HepG2 (cell line): ENCODE data around the gene B4GALT5. TPM values are rescaled to one million over a fixed set of nuclear protein-coding genes. Genes with fewer than 3 reads are reported as not detected.

Experiments
- ATF7 ChIP-seq, 2 experiments: fragments of 450-650 bp in 1 of 2; sonication (generic) in 1 of 2; formaldehyde crosslinking in 1 of 2; IDR thresholded peaks; 2 replicates each; pipeline versions ENCODE4 v1.4.0 to v1.6.1; 2016 to 2020; ENCODE audit warnings: antibody characterized with exemption in 1 of 2, mild to moderate bottlenecking in 1 of 2, missing genetic modification reagents in 1 of 2
- MIER2 ChIP-seq: IDR thresholded peaks from 2 replicates; pipeline ENCODE4 v1.6.1; 2016; ENCODE audit warnings: missing biosample characterization, missing genetic modification reagents
- NFE2L2 ChIP-seq: fragments of 150-350 bp; IDR thresholded peaks from 2 replicates; pipeline ENCODE4 v1.6.1; 2014; ENCODE audit warnings: low read length
- POLR2G ChIP-seq: fragments of 200-400 bp; formaldehyde crosslinking; IDR thresholded peaks from 2 replicates; pipeline ENCODE4 v1.6.1; 2018; ENCODE audit warnings: mild to moderate bottlenecking, low read depth, low read length, moderate library complexity
- RBAK ChIP-seq: sonication (generic); formaldehyde crosslinking; IDR thresholded peaks from 2 replicates; pipeline ENCODE4 v1.5.1; 2020; ENCODE audit warnings: mild to moderate bottlenecking, missing genetic modification reagents
- RBM39 ChIP-seq: fragments of 200-400 bp; formaldehyde crosslinking; IDR thresholded peaks from one replicate; pipeline ENCODE4 v1.6.1; 2018; ENCODE audit warnings: antibody characterized with exemption, mild to moderate bottlenecking, low read depth, low read length; ENCODE audit not compliant: poor library complexity, severe bottlenecking
- SAFB2 ChIP-seq: sonication (generic); formaldehyde crosslinking; IDR thresholded peaks from 2 replicates; pipeline ENCODE4 v1.5.1; 2020; ENCODE audit warnings: missing genetic modification reagents, low read depth, mild to moderate bottlenecking, borderline replicate concordance
- SIN3B ChIP-seq: fragments of 150-350 bp; IDR thresholded peaks from 2 replicates; pipeline ENCODE4 v1.6.1; 2014; ENCODE audit warnings: low read length
- SP2 ChIP-seq: sonication (generic); formaldehyde crosslinking; IDR thresholded peaks from 2 replicates; pipeline ENCODE4 v1.5.1; 2020; ENCODE audit warnings: mild to moderate bottlenecking, missing genetic modification reagents
- TEAD3 ChIP-seq: optimal IDR thresholded peaks from 2 replicates; pipeline ENCODE3; 2016; ENCODE audit warnings: borderline replicate concordance
- TRIM24 ChIP-seq: sonication (generic); formaldehyde crosslinking; IDR thresholded peaks from 2 replicates; pipeline ENCODE4 v1.8.0; 2022; ENCODE audit warnings: mild to moderate bottlenecking, missing genetic modification reagents
- ZNF260 ChIP-seq: sonication (generic); formaldehyde crosslinking; IDR thresholded peaks from 2 replicates; pipeline ENCODE4 v1.4.0; 2020; ENCODE audit warnings: missing genetic modification reagents, low read depth, mild to moderate bottlenecking, borderline replicate concordance
- ZNF883 ChIP-seq: sonication (generic); formaldehyde crosslinking; IDR thresholded peaks from 2 replicates; pipeline ENCODE4 v1.5.1; 2020; ENCODE audit warnings: mild to moderate bottlenecking, missing genetic modification reagents; ENCODE audit errors: not compliant biosample characterization
- polyA plus RNA-seq, 8 experiments: library from polyadenylated mRNA; depleted of rRNA in 3 of 8; stranded (reverse) in 7 of 8; unstranded in 1 of 8; fragments of >200 nt; fragmentation: Illumina TruSeq in 4 of 8; extraction: Trizol in 4 of 8; gene quantifications; 2 replicates each; pipeline versions ENCODE4 v1.2.1 to v1.2.3, GENCODE V29; 2011 to 2016; ENCODE audit warnings: low read depth in 4 of 8, missing spikeins in 1 of 8, mixed read lengths in 1 of 8; ENCODE audit not compliant: insufficient read depth in 1 of 8
- total RNA-seq, 5 experiments: library from RNA; depleted of rRNA; stranded (reverse); fragments of >200 nt; fragmentation: Illumina TruSeq; extraction: Trizol; gene quantifications; 2 replicates each; pipeline ENCODE4 v1.2.3, GENCODE V29; 2016; ENCODE audit warnings: low read depth in 1 of 5
- TF ChIP-seq, protein P1 (sequence below): sonication (generic); formaldehyde crosslinking; IDR thresholded peaks from 2 replicates; pipeline ENCODE4 v1.8.0; 2022; ENCODE audit warnings: mild to moderate bottlenecking, missing genetic modification reagents; ENCODE audit not compliant: insufficient replicate concordance
- TF ChIP-seq, protein P2 (sequence below): IDR thresholded peaks from 2 replicates; pipeline ENCODE4 v1.6.1; 2018; ENCODE audit warnings: missing genetic modification reagents
- TF ChIP-seq, protein P3 (sequence below): sonication (generic); formaldehyde crosslinking; IDR thresholded peaks from 2 replicates; pipeline ENCODE4 v1.5.0; 2020; ENCODE audit warnings: mild to moderate bottlenecking, low read depth, missing genetic modification reagents, borderline replicate concordance
- TF ChIP-seq, protein P4 (sequence below): sonication (generic); formaldehyde crosslinking; IDR thresholded peaks from 2 replicates; pipeline ENCODE4 v1.4.0; 2020; ENCODE audit warnings: mild to moderate bottlenecking, missing genetic modification reagents
- TF ChIP-seq, protein P5 (sequence below): sonication (generic); formaldehyde crosslinking; IDR thresholded peaks from 2 replicates; pipeline ENCODE4 v1.8.0; 2022; ENCODE audit warnings: mild to moderate bottlenecking, missing genetic modification reagents
- TF ChIP-seq, protein P6 (sequence below): sonication (generic); formaldehyde crosslinking; IDR thresholded peaks from 2 replicates; pipeline ENCODE4 v1.4.0; 2020; ENCODE audit warnings: missing genetic modification reagents

The B4GALT5 gene
- total and polyA plus RNA-seq, 2 of the 13 experiments (the other 11 are each of a cell fraction or from before 2014, with no cell fraction given), result 27.3 to 30.9 TPM

DNA sequence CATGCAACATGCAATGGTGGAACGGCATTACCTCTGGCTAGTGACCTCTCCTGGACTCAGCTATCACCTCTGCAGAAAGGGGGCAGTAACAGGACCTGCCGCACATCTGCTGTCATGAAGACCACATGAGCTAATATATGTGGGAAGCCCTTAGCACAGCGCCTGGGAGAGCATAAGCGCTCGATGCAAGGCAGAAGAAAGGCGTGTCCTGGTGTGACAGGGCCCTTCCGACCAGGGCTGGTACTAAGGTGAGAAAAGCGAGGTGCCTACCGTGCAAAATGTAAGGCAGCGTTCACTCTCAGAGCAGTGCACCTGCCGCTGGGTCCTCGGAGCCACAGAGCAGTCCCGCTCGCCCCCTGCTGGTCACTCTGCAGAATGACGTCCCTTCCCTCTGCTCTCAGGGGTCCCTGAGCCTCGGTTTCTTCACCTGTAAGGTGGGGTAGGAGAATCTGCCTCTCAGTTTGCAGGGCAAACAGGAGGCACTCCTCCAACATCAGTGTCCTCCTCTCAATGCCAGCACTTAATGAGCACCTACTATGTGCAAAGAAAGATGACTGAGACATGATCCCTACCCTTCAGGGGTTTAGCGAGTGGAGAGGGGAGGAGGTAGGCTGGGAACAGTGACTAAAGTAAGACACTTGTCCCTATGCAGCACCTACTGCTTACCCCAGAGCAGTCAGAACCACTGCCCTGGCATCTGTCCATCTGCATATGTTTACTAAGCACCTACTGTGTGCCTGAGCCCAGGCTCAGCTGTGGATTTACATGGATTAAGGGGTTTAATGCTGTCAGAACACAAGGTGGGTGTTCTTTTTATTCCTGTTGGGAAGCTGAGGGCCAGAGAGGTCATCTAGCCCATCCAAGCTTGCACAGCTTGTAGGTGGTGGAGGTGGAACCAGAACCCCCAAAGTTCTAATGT is 104.7 kb downstream of the B4GALT5 start (continued):
- TF ChIP-seq, protein P1, sequence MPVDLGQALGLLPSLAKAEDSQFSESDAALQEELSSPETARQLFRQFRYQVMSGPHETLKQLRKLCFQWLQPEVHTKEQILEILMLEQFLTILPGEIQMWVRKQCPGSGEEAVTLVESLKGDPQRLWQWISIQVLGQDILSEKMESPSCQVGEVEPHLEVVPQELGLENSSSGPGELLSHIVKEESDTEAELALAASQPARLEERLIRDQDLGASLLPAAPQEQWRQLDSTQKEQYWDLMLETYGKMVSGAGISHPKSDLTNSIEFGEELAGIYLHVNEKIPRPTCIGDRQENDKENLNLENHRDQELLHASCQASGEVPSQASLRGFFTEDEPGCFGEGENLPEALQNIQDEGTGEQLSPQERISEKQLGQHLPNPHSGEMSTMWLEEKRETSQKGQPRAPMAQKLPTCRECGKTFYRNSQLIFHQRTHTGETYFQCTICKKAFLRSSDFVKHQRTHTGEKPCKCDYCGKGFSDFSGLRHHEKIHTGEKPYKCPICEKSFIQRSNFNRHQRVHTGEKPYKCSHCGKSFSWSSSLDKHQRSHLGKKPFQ (CRISPR knock-in tag), result peak; percentile 51
- TF ChIP-seq ZNF883 (peak; percentile 72), TEAD3 (CRISPR knock-in tag) (no peak), SAFB2 (CRISPR knock-in tag) (no peak), RBM39 (no peak), ZNF260 (CRISPR knock-in tag) (no peak), NFE2L2 (no peak; the same call in 1 of the 2 replicates), SP2 (CRISPR knock-in tag) (no peak), SIN3B (no peak), RBAK (CRISPR knock-in tag) (no peak), POLR2G (no peak), MIER2 (CRISPR knock-in tag) (peak; percentile 73), ATF7 (IDR thresholded peaks at IDR 0.05) (no peak), ATF7 (CRISPR knock-in tag; IDR thresholded peaks at IDR 0.05) (0 out of 2 replicates have a peak, but pooled peaks have one; percentile 36), TRIM24 (CRISPR knock-in tag) (no peak)
- TF ChIP-seq, protein P2, sequence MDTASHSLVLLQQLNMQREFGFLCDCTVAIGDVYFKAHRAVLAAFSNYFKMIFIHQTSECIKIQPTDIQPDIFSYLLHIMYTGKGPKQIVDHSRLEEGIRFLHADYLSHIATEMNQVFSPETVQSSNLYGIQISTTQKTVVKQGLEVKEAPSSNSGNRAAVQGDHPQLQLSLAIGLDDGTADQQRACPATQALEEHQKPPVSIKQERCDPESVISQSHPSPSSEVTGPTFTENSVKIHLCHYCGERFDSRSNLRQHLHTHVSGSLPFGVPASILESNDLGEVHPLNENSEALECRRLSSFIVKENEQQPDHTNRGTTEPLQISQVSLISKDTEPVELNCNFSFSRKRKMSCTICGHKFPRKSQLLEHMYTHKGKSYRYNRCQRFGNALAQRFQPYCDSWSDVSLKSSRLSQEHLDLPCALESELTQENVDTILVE, result peak; percentile 75; the same call in 1 of the 2 replicates
- TF ChIP-seq, protein P3, sequence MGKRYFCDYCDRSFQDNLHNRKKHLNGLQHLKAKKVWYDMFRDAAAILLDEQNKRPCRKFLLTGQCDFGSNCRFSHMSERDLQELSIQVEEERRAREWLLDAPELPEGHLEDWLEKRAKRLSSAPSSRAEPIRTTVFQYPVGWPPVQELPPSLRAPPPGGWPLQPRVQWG (CRISPR knock-in tag), result no peak
- TF ChIP-seq, protein P4, sequence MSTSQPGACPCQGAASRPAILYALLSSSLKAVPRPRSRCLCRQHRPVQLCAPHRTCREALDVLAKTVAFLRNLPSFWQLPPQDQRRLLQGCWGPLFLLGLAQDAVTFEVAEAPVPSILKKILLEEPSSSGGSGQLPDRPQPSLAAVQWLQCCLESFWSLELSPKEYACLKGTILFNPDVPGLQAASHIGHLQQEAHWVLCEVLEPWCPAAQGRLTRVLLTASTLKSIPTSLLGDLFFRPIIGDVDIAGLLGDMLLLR (CRISPR knock-in tag), result no peak; the same call in 1 of the 2 replicates
- TF ChIP-seq, protein P5, sequence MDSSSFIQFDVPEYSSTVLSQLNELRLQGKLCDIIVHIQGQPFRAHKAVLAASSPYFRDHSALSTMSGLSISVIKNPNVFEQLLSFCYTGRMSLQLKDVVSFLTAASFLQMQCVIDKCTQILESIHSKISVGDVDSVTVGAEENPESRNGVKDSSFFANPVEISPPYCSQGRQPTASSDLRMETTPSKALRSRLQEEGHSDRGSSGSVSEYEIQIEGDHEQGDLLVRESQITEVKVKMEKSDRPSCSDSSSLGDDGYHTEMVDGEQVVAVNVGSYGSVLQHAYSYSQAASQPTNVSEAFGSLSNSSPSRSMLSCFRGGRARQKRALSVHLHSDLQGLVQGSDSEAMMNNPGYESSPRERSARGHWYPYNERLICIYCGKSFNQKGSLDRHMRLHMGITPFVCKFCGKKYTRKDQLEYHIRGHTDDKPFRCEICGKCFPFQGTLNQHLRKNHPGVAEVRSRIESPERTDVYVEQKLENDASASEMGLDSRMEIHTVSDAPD (CRISPR knock-in tag), result no peak; the same call in 1 of the 2 replicates
- TF ChIP-seq, protein P6, sequence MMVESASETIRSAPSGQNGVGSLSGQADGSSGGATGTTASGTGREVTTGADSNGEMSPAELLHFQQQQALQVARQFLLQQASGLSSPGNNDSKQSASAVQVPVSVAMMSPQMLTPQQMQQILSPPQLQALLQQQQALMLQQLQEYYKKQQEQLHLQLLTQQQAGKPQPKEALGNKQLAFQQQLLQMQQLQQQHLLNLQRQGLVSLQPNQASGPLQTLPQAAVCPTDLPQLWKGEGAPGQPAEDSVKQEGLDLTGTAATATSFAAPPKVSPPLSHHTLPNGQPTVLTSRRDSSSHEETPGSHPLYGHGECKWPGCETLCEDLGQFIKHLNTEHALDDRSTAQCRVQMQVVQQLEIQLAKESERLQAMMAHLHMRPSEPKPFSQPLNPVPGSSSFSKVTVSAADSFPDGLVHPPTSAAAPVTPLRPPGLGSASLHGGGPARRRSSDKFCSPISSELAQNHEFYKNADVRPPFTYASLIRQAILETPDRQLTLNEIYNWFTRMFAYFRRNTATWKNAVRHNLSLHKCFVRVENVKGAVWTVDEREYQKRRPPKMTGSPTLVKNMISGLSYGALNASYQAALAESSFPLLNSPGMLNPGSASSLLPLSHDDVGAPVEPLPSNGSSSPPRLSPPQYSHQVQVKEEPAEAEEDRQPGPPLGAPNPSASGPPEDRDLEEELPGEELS, result no peak; the same call in 1 of the 2 replicates
